Heart right ventricle (tissue), 16 donors: ENCODE results near the gene SELENOI. TPM values are rescaled to one million over a fixed set of nuclear protein-coding genes. Genes with fewer than 3 reads are reported as not detected.

Source experiments
- ATAC-seq, 8 donors: fragments of 200-7000 bp; cut with Tn5 transposase; one replicate each; pipeline ENCODE4 v1.9.1; 2020; ENCODE audit warnings: mild to moderate bottlenecking in 8 of 8, moderate library complexity in 8 of 8, moderate number of reproducible peaks in 1 of 8
- DNase-seq, 2 donors: peaks; one replicate each; pipeline ENCODE4 v3.0.0-alpha.2; 2020
- H3K27ac ChIP-seq, 10 donors: fragments of 200-600 bp; sonication (generic) in 2 of 10; one replicate each; pipeline versions ENCODE4 v1.5.0 to v1.8.0; 2020 to 2022; ENCODE audit warnings: mild to moderate bottlenecking in 3 of 10
- H3K27me3 ChIP-seq, 7 donors: fragments of 200-600 bp; one replicate each; pipeline ENCODE4 v1.8.0; 2021 to 2022; ENCODE audit warnings: mild to moderate bottlenecking in 2 of 7
- H3K36me3 ChIP-seq, 9 donors: fragments of 200-600 bp; sonication (generic) in 1 of 9; one replicate each; pipeline versions ENCODE4 v1.5.0 to v1.8.0; 2020 to 2022; ENCODE audit warnings: mild to moderate bottlenecking in 2 of 9
- H3K4me1 ChIP-seq, 9 donors: fragments of 200-600 bp; sonication (generic) in 1 of 9; one replicate each; pipeline versions ENCODE4 v1.5.0 to v1.8.0; 2020 to 2022; ENCODE audit warnings: mild to moderate bottlenecking in 4 of 9
- H3K4me3 ChIP-seq, 10 donors: fragments of 200-600 bp; sonication (generic) in 2 of 10; one replicate each; pipeline versions ENCODE4 v1.5.0 to v1.8.0; 2020 to 2022; ENCODE audit warnings: mild to moderate bottlenecking in 7 of 10, moderate library complexity in 2 of 10
- H3K9me3 ChIP-seq, 11 donors: fragments of 200-600 bp in 10 of 11; sonication (generic) in 2 of 11; one replicate each; pipeline versions ENCODE4 v1.5.0 to v1.8.0; 2013 to 2022; ENCODE audit warnings: mild to moderate bottlenecking in 2 of 11, control low read depth in 1 of 11, moderate library complexity in 1 of 11
- WGBS, 2 donors: extraction: QIAGEN DNeasy Blood & Tissue Kit; methylation state at CpG; one replicate each; pipeline ENCODE4 v1.1.7; 2013; ENCODE audit warnings: inconsistent platforms in 1 of 2; 5-methylcytosine and 5-hydroxymethylcytosine counted together
- intact Hi-C, 10 donors: fragments of 100-400 bp; cut with DNase I; formaldehyde crosslinking; loops; one replicate each; pipeline versions ENCODE4 v1.11.1 to v1.14.2; 2022
- polyA plus RNA-seq, 2 donors: library from polyadenylated mRNA; stranded (reverse); fragments of 200-250 nt; gene quantifications; one replicate each; pipeline ENCODE4 v1.2.3, GENCODE V29; 2013
- total RNA-seq, 10 donors: library from RNA; stranded (reverse); fragmentation: NEBNext Ultra II Directional in 3 of 10; extraction: Animal tissue kit (Norgen Biotek cat#: 25700) in 3 of 10; gene quantifications; one replicate each; pipeline versions ENCODE4 v1.2.1 to v1.2.4, GENCODE V29; 2021 to 2023
- TF ChIP-seq, protein P1 (sequence below), 9 donors: fragments of 200-600 bp; sonication (generic) in 2 of 9; IDR thresholded peaks; one replicate each; pipeline versions ENCODE4 v1.5.0 to v1.8.0; 2021 to 2022; ENCODE audit warnings: antibody characterized with exemption in 9 of 9, mild to moderate bottlenecking in 5 of 9, moderate library complexity in 1 of 9
- donor health status: Arrhythmogenic right ventricular cardiomyopathy.
- donor health status: ischemic (EF 13 %, LVEDD 7.1; RV severe dilation, severe dysfunction).
- donor health status: healthy with polysubstance abuse.
- donor health status: DM: no; HTN: yes; CAD: no.
- donor health status: DM: no; HTN: no; CAD: no.
- donor health status: ischemic (EF 25% LVEDD 6.9; RV normal size, moderate dysfunction).
- donor health status: ischemic (EF 25% LVEDD 5.7; RV mildly dilated, moderate dysfunction).
- donor health status: healthy.
- donor health status: DM: yes; HTN: yes; CAD: no.
- donor health status: Ischemic cardiomyopathy.
- donor health status: ischemic (EF 35%, LVEDD 5.7; RV mildly dilated, moderate dysfunction).
- donor health status: nonischemic (EF 11% LVEDD 7.7; RV severe dilation, severe dysfunction).
- donor health status: DM: yes; HTN: yes; CAD: no.
- donor health status: PGD.
- donor health status: ischemic (EF 29% LVEDD 5.4; RV normal size, mild dysfunction).
- donor health status: nonischemic (EF 23%, LVEDD 6.1; RV moderate dilation, normal function).

Gene SELENOI
- total and polyA plus RNA-seq, 12 donors, result 2.4 to 15.8 (median 11.5) TPM

- no peak for DNase-seq
- no peak overlapping the region for H3K4me3 ChIP-seq
- H3K9me3 ChIP-seq, result no peaks in the 10 kb centered on the region
- H3K27ac ChIP-seq, result no peak overlapping the region
- no peaks in the 10 kb centered on the region for H3K27me3 ChIP-seq
- H3K36me3 ChIP-seq, result no peaks in the 10 kb centered on the region
- H3K4me1 ChIP-seq, result peaks cover 0 to 5% (median 3%) of the 10 kb centered on the region in 9 donors
- intact Hi-C loops, result no loop called here
- WGBS, 2 donors, result 84 to 90% methylated on average over 6 of the region's 6 CpGs
- ATAC-seq, result no peak
- TF ChIP-seq, protein P1, sequence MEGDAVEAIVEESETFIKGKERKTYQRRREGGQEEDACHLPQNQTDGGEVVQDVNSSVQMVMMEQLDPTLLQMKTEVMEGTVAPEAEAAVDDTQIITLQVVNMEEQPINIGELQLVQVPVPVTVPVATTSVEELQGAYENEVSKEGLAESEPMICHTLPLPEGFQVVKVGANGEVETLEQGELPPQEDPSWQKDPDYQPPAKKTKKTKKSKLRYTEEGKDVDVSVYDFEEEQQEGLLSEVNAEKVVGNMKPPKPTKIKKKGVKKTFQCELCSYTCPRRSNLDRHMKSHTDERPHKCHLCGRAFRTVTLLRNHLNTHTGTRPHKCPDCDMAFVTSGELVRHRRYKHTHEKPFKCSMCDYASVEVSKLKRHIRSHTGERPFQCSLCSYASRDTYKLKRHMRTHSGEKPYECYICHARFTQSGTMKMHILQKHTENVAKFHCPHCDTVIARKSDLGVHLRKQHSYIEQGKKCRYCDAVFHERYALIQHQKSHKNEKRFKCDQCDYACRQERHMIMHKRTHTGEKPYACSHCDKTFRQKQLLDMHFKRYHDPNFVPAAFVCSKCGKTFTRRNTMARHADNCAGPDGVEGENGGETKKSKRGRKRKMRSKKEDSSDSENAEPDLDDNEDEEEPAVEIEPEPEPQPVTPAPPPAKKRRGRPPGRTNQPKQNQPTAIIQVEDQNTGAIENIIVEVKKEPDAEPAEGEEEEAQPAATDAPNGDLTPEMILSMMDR (IDR thresholded peaks at IDR 0.05), result no peak
Observed at GRCh38 chr2:26305540-26305939, 40.4 kb upstream of the SELENOI start.

DNA sequence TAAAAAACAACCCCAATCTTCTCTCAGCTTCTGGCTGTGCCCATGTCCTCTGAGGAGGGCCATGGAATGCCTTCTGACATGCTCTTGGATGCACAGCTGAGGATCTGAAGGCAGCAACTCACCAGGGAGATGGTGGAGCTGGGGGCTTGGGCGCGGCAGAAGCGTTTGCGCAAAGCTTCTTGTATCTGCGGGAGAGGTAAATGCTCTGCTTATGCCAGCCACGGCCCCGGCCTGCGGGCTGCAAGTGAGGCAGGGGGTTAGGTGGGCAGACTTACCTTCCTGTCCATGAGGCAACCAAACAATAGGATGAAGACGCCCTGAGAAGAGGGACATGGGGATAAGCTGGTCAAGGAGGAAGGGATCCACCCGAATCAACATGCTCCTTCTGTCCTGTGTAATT lies 36.0 kb upstream of the SELENOI start:
- Histone ChIP-seq H3K9me3 (no peaks in the 10 kb centered on the region), H3K36me3 (no peaks in the 10 kb centered on the region), H3K27me3 (no peaks in the 10 kb centered on the region), H3K4me1 (no peaks in the 10 kb centered on the region), H3K4me3 (no peak overlapping the region), H3K27ac (no peak overlapping the region)
- TF ChIP-seq, protein P1 (IDR thresholded peaks at IDR 0.05), result no peak
- WGBS, 2 donors, result 82 to 84% methylated on average over 10 of the region's 10 CpGs
- intact Hi-C loops, result no loop called here
- DNase-seq (no peak), ATAC-seq (no peak)

DNA sequence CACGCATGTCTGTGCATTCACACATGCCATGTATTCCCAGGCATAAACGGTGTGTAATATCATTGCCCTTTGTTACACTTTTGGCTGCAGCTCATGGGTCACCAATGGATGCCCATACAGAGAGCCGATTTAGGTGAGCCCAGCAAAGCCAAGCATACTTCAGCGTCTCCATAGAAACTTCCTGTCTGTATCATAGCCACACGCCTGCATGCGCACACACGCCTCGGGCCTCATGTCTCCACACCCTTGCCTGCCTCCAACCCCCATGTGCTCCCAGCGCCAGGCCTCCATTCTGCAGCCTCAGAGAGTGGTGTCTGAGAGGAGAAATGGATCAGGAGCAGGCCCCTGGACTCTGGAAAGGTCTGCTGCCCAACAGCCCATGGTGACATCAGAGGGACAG lies 33.5 kb upstream of the SELENOI start:
- no peaks in the 10 kb centered on the region for H3K4me1 ChIP-seq
- no peak overlapping the region for H3K4me3 ChIP-seq
- TF ChIP-seq, protein P1 (IDR thresholded peaks at IDR 0.05), result no peak
- intact Hi-C loops, result no loop called here
- no peak for ATAC-seq
- H3K27ac ChIP-seq, result no peak overlapping the region
- DNase-seq, result no peak
- no peaks in the 10 kb centered on the region for H3K9me3 ChIP-seq
- no peaks in the 10 kb centered on the region for H3K36me3 ChIP-seq
- WGBS, 2 donors, result 79 to 83% methylated on average over 9 of the region's 9 CpGs
- no peaks in the 10 kb centered on the region for H3K27me3 ChIP-seq

GRCh38 chr2:26313446-26313845 lies 32.5 kb upstream of the SELENOI start:
- H3K4me1 ChIP-seq, result no peaks in the 10 kb centered on the region
- 84 to 86% methylated on average over 12 of the region's 12 CpGs for WGBS, 2 donors
- no peaks in the 10 kb centered on the region for H3K9me3 ChIP-seq
- DNase-seq (no peak), ATAC-seq (peak in 1 of 8 donors; percentile 13)
- H3K4me3 ChIP-seq, result no peak overlapping the region
- no peak overlapping the region for H3K27ac ChIP-seq
- TF ChIP-seq, protein P1 (IDR thresholded peaks at IDR 0.05), result no peak
- intact Hi-C loops, result no loop called here
- H3K36me3 ChIP-seq, result no peaks in the 10 kb centered on the region
- H3K27me3 ChIP-seq, result no peaks in the 10 kb centered on the region
